GM12872 (cell line): ENCODE data around the gene HECW1.

Experiments
- CTCF ChIP-seq: IDR thresholded peaks from 3 replicates; pipeline ENCODE4 v1.5.1; 2011; ENCODE audit warnings: low read depth, mild to moderate bottlenecking, low read length, moderate library complexity; ENCODE audit not compliant: insufficient read depth

The HECW1 gene

GRCh38 chr7:43505412-43505811, 393.0 kb downstream of the HECW1 start:
- no peak for TF ChIP-seq CTCF

- TF ChIP-seq CTCF: no peak
These were observed 394.0 kb downstream of the HECW1 start for GRCh38 chr7:43506460-43506859.

GRCh38 chr7:43508461-43508860, 396.0 kb downstream of the HECW1 start:
- no peak for TF ChIP-seq CTCF

GRCh38 chr7:43509906-43510305, 397.5 kb downstream of the HECW1 start:
- no peak for TF ChIP-seq CTCF

GRCh38 chr7:43511029-43511428, 398.6 kb downstream of the HECW1 start:
- TF ChIP-seq CTCF: peak; percentile 11; the same call in 1 of the 3 replicates

- TF ChIP-seq CTCF: no peak
These were observed 399.5 kb downstream of the HECW1 start for GRCh38 chr7:43511769-43512515.

- TF ChIP-seq CTCF: no peak
These were observed 400.8 kb downstream of the HECW1 start for GRCh38 chr7:43513251-43513650.
